WTC11 (cell line): ENCODE data around the gene SYMPK. TPM values are rescaled to one million over a fixed set of nuclear protein-coding genes. Genes with fewer than 3 reads are reported as not detected.

Experiments
- ATAC-seq: fragments of 200-7000 bp; cut with Tn5 transposase; 2 replicates; pipeline ENCODE4 v1.10.0; 2021; ENCODE audit warnings: mild to moderate bottlenecking, moderate library complexity
- CTCF ChIA-PET: fragments of 300-600 bp; sonication (Branson Sonifier 250); formaldehyde crosslinking; loops from one replicate; lab custom pipeline; 2021; ENCODE audit warnings: antibody characterized with exemption; lab: Charles Lee
- POLR2A ChIA-PET: fragments of 350-600 bp; sonication (Branson Sonifier 250); formaldehyde crosslinking; loops from one replicate; lab custom pipeline; 2021; ENCODE audit warnings: antibody characterized with exemption; lab: Charles Lee
- DNase-seq: peaks from one replicate; pipeline ENCODE4 v3.0.0; 2021; ENCODE audit warnings: low spot score
- H3K27ac Mint-ChIP-seq: 2 replicates; pipeline ENCODE4 v1.8.0; 2021; ENCODE audit warnings: mixed read lengths
- H3K27me3 Mint-ChIP-seq: 2 replicates; pipeline ENCODE4 v1.8.0; 2021; ENCODE audit warnings: low read depth, mild to moderate bottlenecking, moderate library complexity, mixed read lengths
- H3K36me3 Mint-ChIP-seq: 2 replicates; pipeline ENCODE4 v1.8.0; 2021; ENCODE audit warnings: mixed read lengths
- H3K4me1 Mint-ChIP-seq: 2 replicates; pipeline ENCODE4 v1.8.0; 2022; ENCODE audit warnings: mixed read lengths
- H3K4me3 Mint-ChIP-seq: 2 replicates; pipeline ENCODE4 v1.8.0; 2021; ENCODE audit warnings: mild to moderate bottlenecking, moderate library complexity, mixed read lengths
- H3K9me3 Mint-ChIP-seq: 2 replicates; pipeline ENCODE4 v1.8.0; 2021; ENCODE audit warnings: mixed read lengths
- ATF1 ChIP-seq: sonication (generic); formaldehyde crosslinking; IDR thresholded peaks from 2 replicates; pipeline ENCODE4 v1.8.1; 2023; ENCODE audit warnings: mild to moderate bottlenecking, moderate library complexity, missing genetic modification reagents
- CBFB ChIP-seq: sonication (generic); formaldehyde crosslinking; IDR thresholded peaks from 2 replicates; pipeline ENCODE4 v1.8.1; 2022; ENCODE audit warnings: mild to moderate bottlenecking, low read depth, missing genetic modification reagents
- CREB1 ChIP-seq: sonication (generic); formaldehyde crosslinking; IDR thresholded peaks from 2 replicates; pipeline ENCODE4 v1.8.0; 2023; ENCODE audit warnings: mild to moderate bottlenecking, missing genetic modification reagents
- E2F4 ChIP-seq: sonication (generic); formaldehyde crosslinking; IDR thresholded peaks from 2 replicates; pipeline ENCODE4 v1.8.1; 2022; ENCODE audit warnings: low read depth, mild to moderate bottlenecking, moderate library complexity, missing genetic modification reagents, borderline replicate concordance
- E2F5 ChIP-seq: sonication (generic); formaldehyde crosslinking; IDR thresholded peaks from 2 replicates; pipeline ENCODE4 v1.8.1; 2022; ENCODE audit warnings: mild to moderate bottlenecking, moderate library complexity, missing genetic modification reagents
- ELF4 ChIP-seq: sonication (generic); formaldehyde crosslinking; IDR thresholded peaks from 2 replicates; pipeline ENCODE4 v1.8.1; 2022; ENCODE audit warnings: low read depth, mild to moderate bottlenecking, moderate library complexity, missing genetic modification reagents
- ERG ChIP-seq: fragments of 250-450 bp; sonication (Bioruptor Pico); IDR thresholded peaks from 2 replicates; pipeline ENCODE4 v1.8.0; 2021; ENCODE audit warnings: mild to moderate bottlenecking
- ESRRA ChIP-seq: sonication (generic); formaldehyde crosslinking; IDR thresholded peaks from 2 replicates; pipeline ENCODE4 v1.8.1; 2022; ENCODE audit warnings: mild to moderate bottlenecking, missing genetic modification reagents, borderline replicate concordance
- HMGXB4 ChIP-seq: sonication (generic); formaldehyde crosslinking; IDR thresholded peaks from 2 replicates; pipeline ENCODE4 v1.8.1; 2023; ENCODE audit warnings: mild to moderate bottlenecking, moderate library complexity, missing genetic modification reagents
- JUN ChIP-seq: sonication (generic); formaldehyde crosslinking; IDR thresholded peaks from 2 replicates; pipeline ENCODE4 v1.8.0; 2023; ENCODE audit warnings: mild to moderate bottlenecking, missing genetic modification reagents
- MAX ChIP-seq: sonication (generic); formaldehyde crosslinking; IDR thresholded peaks from 2 replicates; pipeline ENCODE4 v1.8.0; 2022; ENCODE audit warnings: mild to moderate bottlenecking, missing genetic modification reagents
- MLX ChIP-seq: sonication (generic); formaldehyde crosslinking; IDR thresholded peaks from 2 replicates; pipeline ENCODE4 v1.8.1; 2023; ENCODE audit warnings: mild to moderate bottlenecking, missing genetic modification reagents, moderate library complexity
- MYBL2 ChIP-seq: sonication (generic); formaldehyde crosslinking; IDR thresholded peaks from 2 replicates; pipeline ENCODE4 v1.8.1; 2023; ENCODE audit warnings: mild to moderate bottlenecking, moderate library complexity, missing genetic modification reagents
- NFYB ChIP-seq: sonication (generic); formaldehyde crosslinking; conservative IDR thresholded peaks from 2 replicates; pipeline ENCODE4 v1.8.0; 2022; ENCODE audit warnings: low read depth, missing genetic modification reagents
- PREB ChIP-seq: sonication (generic); formaldehyde crosslinking; IDR thresholded peaks from 2 replicates; pipeline ENCODE4 v1.8.1; 2022; ENCODE audit warnings: mild to moderate bottlenecking, missing genetic modification reagents, moderate library complexity, borderline replicate concordance
- RELA ChIP-seq: sonication (generic); formaldehyde crosslinking; IDR thresholded peaks from 2 replicates; pipeline ENCODE4 v1.8.1; 2022; ENCODE audit warnings: missing genetic modification reagents, mild to moderate bottlenecking, borderline replicate concordance
- SP1 ChIP-seq: sonication (generic); formaldehyde crosslinking; conservative IDR thresholded peaks from 2 replicates; pipeline ENCODE4 v1.8.1; 2022; ENCODE audit warnings: missing genetic modification reagents
- TEAD4 ChIP-seq: sonication (generic); formaldehyde crosslinking; IDR thresholded peaks from 2 replicates; pipeline ENCODE4 v1.8.0; 2022; ENCODE audit warnings: mild to moderate bottlenecking, missing genetic modification reagents
- ZBTB21 ChIP-seq: sonication (generic); formaldehyde crosslinking; IDR thresholded peaks from 2 replicates; pipeline ENCODE4 v1.8.1; 2023; ENCODE audit warnings: mild to moderate bottlenecking, missing genetic modification reagents, borderline replicate concordance
- ZBTB43 ChIP-seq: sonication (generic); formaldehyde crosslinking; IDR thresholded peaks from 2 replicates; pipeline ENCODE4 v1.8.1; 2023; ENCODE audit warnings: mild to moderate bottlenecking, missing genetic modification reagents
- ZNF317 ChIP-seq: sonication (generic); formaldehyde crosslinking; IDR thresholded peaks from 2 replicates; pipeline ENCODE4 v1.8.1; 2023; ENCODE audit warnings: low read depth, mild to moderate bottlenecking, moderate library complexity, missing genetic modification reagents, borderline replicate concordance
- ZNF423 ChIP-seq: fragments of 250-450 bp; sonication (Bioruptor Pico); IDR thresholded peaks from 2 replicates; pipeline ENCODE4 v2.1.2; 2022; ENCODE audit warnings: mild to moderate bottlenecking, moderate library complexity
- total RNA-seq: library from RNA; stranded (reverse); gene quantifications from 3 replicates; pipeline ENCODE4 v1.2.3, GENCODE V29; 2021

Gene SYMPK
- total RNA-seq, 1 experiment from 2014 or later = 106 TPM

GRCh38 chr19:45767881-45768654, 94.9 kb downstream of the SYMPK start:
- ChIA-PET POLR2A (interaction anchor here (0.6 to 4.8 kb wide), 22 partner anchors 11 to 370 kb away, joined by 3 to 115 read pairs (median 5); partner anchors contain the start of genes DMPK, DMWD, EML2 and FBXO46), CTCF (interaction anchor here (0.5 to 5.6 kb wide), 20 partner anchors 8 to 309 kb away, joined by 3 to 175 read pairs (median 10); partner anchors contain the start of genes DMPK, FBXO46, FOXA3 and QPCTL)
- Mint-ChIP-seq H3K27me3 (no peaks in the 10 kb centered on the region; the same call in 1 of the 2 replicates), H3K4me1 (peaks cover 26% of the 10 kb centered on the region), H3K27ac (no peak overlapping the region), H3K9me3 (no peaks in the 10 kb centered on the region), H3K4me3 (peak overlapping the region; percentile 79), H3K36me3 (no peaks in the 10 kb centered on the region)
- ATAC-seq (no peak), DNase-seq (peak; percentile 69)
- TF ChIP-seq MLX = 0 out of 2 replicates have a peak, but pooled peaks have one; percentile 55
- TF ChIP-seq MAX = peak; percentile 56
- peak; percentile 84; the same call in 1 of the 2 replicates for TF ChIP-seq HMGXB4 (CRISPR knock-in tag)
- TF ChIP-seq E2F4 (CRISPR knock-in tag) = no peak; the same call in 1 of the 2 replicates
- TF ChIP-seq NFYB (CRISPR knock-in tag) = no peak
- 0 out of 2 replicates have a peak, but pooled peaks have one; percentile 61 for TF ChIP-seq ATF1 (CRISPR knock-in tag)
- TF ChIP-seq RELA (CRISPR knock-in tag) = peak; percentile 83; the same call in 1 of the 2 replicates
- TF ChIP-seq ZNF317 (CRISPR knock-in tag) = 0 out of 2 replicates have a peak, but pooled peaks have one; percentile 20
- 0 out of 2 replicates have a peak, but pooled peaks have one; percentile 28 for TF ChIP-seq CREB1 (CRISPR knock-in tag)
- TF ChIP-seq ESRRA = no peak
- no peak for TF ChIP-seq JUN (CRISPR knock-in tag)
- peak; percentile 69; the same call in 1 of the 2 replicates for TF ChIP-seq E2F5 (CRISPR knock-in tag)
- TF ChIP-seq ELF4 (CRISPR knock-in tag) = 0 out of 2 replicates have a peak, but pooled peaks have one; percentile 33
- 0 out of 2 replicates have a peak, but pooled peaks have one; percentile 43 for TF ChIP-seq TEAD4 (CRISPR knock-in tag)

- DNase-seq = peak; percentile 69
- CTCF ChIA-PET = interaction anchor here (0.5 to 5.6 kb wide), 14 partner anchors 13 to 310 kb away, joined by 3 to 175 read pairs (median 6); partner anchors contain the start of genes DMPK, FOXA3, QPCTL and SNRPD2
- Mint-ChIP-seq H3K27ac (peak overlapping the region; percentile 32; the same call in 1 of the 2 replicates), H3K36me3 (no peaks in the 10 kb centered on the region), H3K4me3 (peak overlapping the region; percentile 79), H3K9me3 (no peaks in the 10 kb centered on the region), H3K27me3 (no peaks in the 10 kb centered on the region; the same call in 1 of the 2 replicates), H3K4me1 (peaks cover 26% of the 10 kb centered on the region)
- POLR2A ChIA-PET = interaction anchor here (0.7 to 4.8 kb wide), 10 partner anchors 32 to 369 kb away, joined by 3 to 115 read pairs (median 5); partner anchors contain the start of genes EML2, FBXO46, QPCTL and SNRPD2
- ATAC-seq = no peak
- TF ChIP-seq MYBL2 = peak; percentile 46; the same call in 1 of the 2 replicates
- no peak for TF ChIP-seq ZBTB21 (CRISPR knock-in tag)
- TF ChIP-seq PREB = no peak
- peak; percentile 75 for TF ChIP-seq ZNF423 (CRISPR knock-in tag)
- peak; percentile 69; the same call in 1 of the 2 replicates for TF ChIP-seq MAX
- TF ChIP-seq ZBTB43 (CRISPR knock-in tag) = 0 out of 2 replicates have a peak, but pooled peaks have one; percentile 44
- TF ChIP-seq SP1 (CRISPR knock-in tag) = peak; percentile 66
- no peak for TF ChIP-seq CBFB (CRISPR knock-in tag)
- TF ChIP-seq ERG (CRISPR knock-in tag) = no peak
Observed at GRCh38 chr19:45767410-45767880, 95.5 kb downstream of the SYMPK start.
